Neutrophil (primary cell): ENCODE data around the gene ZNF813.
"Not testable (repeated sequence)": the region's sequence is repeated elsewhere in the genome, so short reads cannot be mapped to it uniquely, and the experiment has no call there.

Experiments used
- H3K27ac ChIP-seq: fragments of 200-600 bp; sonication (generic); 2 replicates; pipeline ENCODE4 v1.5.1; 2016; ENCODE audit warnings: mild to moderate bottlenecking, moderate library complexity
- H3K27me3 ChIP-seq: fragments of 200-600 bp; sonication (generic); 2 replicates; pipeline ENCODE4 v1.6.0; 2016; ENCODE audit warnings: mild to moderate bottlenecking
- H3K36me3 ChIP-seq: fragments of 200-600 bp; sonication (generic); 2 replicates; pipeline ENCODE4 v1.5.1; 2017
- H3K4me1 ChIP-seq, 2 experiments: fragments of 200-600 bp in 1 of 2; sonication (generic) in 1 of 2; 1 replicate in 1 of 2; 2 replicates in 1 of 2; pipeline versions ENCODE4 v1.5.1 to v1.6.1; 2013 to 2016; ENCODE audit warnings: low read depth in 1 of 2, low read length in 1 of 2, mild to moderate bottlenecking in 1 of 2, moderate library complexity in 1 of 2; ENCODE audit not compliant: control insufficient read depth in 1 of 2, insufficient read depth in 1 of 2
- H3K4me3 ChIP-seq, 2 experiments: fragments of 200-600 bp in 1 of 2; sonication (generic) in 1 of 2; 1 replicate in 1 of 2; 2 replicates in 1 of 2; pipeline ENCODE4 v1.5.1; 2013 to 2016; ENCODE audit warnings: low read depth in 1 of 2, low read length in 1 of 2, mild to moderate bottlenecking in 1 of 2, moderate library complexity in 1 of 2
- H3K9me3 ChIP-seq: fragments of 200-600 bp; sonication (generic); 2 replicates; pipeline ENCODE4 v1.5.1; 2016
- CTCF ChIP-seq: fragments of 200-600 bp; sonication (generic); IDR thresholded peaks from 2 replicates; pipeline ENCODE4 v1.5.1; 2016; ENCODE audit warnings: antibody characterized with exemption

Gene ZNF813

DNA sequence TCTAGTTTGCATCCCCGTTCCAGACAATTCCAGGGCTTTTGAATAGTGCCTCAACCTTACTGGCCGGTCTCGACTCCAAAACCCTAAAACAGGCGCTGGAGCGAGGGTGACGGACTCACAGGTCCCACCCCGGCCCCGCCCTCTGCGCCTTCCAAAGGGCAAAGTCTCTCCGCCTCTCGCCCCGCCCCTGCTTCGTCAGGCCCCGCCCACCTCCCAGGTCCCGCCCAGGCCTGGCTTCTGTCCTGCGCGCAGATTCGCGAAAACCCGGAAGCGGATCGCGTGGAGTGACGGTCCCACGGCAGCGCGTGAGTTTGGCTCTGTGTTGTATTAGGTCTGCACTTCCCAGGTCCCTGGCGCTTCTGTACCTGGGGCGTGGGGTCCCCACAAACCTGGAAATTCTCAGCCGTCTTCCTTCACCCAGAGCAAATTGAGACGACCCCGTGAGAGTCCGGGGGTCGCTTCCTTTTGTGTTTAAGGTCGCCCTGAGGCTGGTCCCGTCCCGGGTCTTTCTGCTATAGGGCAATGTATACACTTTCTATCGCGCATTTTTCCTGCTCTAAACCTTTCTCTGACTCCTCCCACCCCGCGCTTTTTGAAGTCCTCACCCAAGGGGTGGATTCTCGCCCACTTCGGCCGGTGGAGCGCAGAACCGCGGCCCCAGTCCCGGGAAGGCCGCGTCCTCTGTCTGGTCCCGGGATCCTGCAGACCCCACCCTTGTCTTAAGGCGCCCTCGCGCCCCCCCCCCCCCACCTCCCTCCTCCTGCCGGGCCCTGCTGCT, at the start of gene ZNF813:
Gene ZNF813, plus strand, starts transcription at position 249 of the 778 bp plus-strand sequence. CDS start 16,090 bp downstream, outside the sequence.
- H3K36me3 ChIP-seq: no peaks in the 10 kb centered on the region
- peaks cover 45% of the 10 kb centered on the region for H3K27me3 ChIP-seq
- TF ChIP-seq CTCF: no peak
- peak within 1 kb of the TSS; percentile 57 for H3K27ac ChIP-seq
- peak within 1 kb of the TSS; percentile 73 to 76 for H3K4me3 ChIP-seq
- peaks cover 13 to 18% of the 10 kb centered on the region in 2 experiments for H3K4me1 ChIP-seq
- peaks cover 4% of the 10 kb centered on the region for H3K9me3 ChIP-seq

- H3K27me3 ChIP-seq, H3K9me3 ChIP-seq, H3K4me1 ChIP-seq, H3K27ac ChIP-seq, H3K36me3 ChIP-seq, H3K4me3 ChIP-seq: not testable (repeated sequence)
Observed at GRCh38 chr19:53420520-53421315, 46.8 kb upstream of the ZNF813 start.

GRCh38 chr19:53422551-53422950, 45.0 kb upstream of the ZNF813 start:
- Histone ChIP-seq H3K4me1 (no peaks in the 10 kb centered on the region), H3K27me3 (no peaks in the 10 kb centered on the region), H3K4me3 (no peak overlapping the region), H3K9me3 (peaks cover 9% of the 10 kb centered on the region), H3K36me3 (no peaks in the 10 kb centered on the region), H3K27ac (no peak overlapping the region)
- TF ChIP-seq CTCF: no peak

GRCh38 chr19:53423074-53423473, 44.5 kb upstream of the ZNF813 start:
- H3K36me3 ChIP-seq, H3K4me3 ChIP-seq, H3K9me3 ChIP-seq, H3K4me1 ChIP-seq, H3K27me3 ChIP-seq, H3K27ac ChIP-seq: not testable (repeated sequence)

DNA sequence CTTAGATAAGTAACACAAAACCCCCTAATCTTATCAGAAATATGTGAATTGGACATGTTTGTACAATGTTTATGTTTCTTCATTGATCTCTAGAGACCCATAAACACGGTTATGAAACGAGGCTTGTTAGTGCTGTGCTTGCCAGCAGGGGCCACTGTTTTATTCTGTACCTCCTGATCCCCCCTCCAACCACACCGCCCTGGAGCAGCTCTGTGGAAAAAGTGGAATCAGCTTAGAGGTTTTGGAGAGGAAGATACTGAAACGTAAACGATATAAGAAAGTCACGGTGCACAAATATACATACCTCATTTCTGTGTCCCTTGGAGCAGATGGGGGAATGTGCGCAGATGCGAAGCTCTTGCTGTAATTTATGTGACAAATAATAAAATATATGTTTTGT, 43.9 kb upstream of the ZNF813 start:
- not testable (repeated sequence) for H3K36me3 ChIP-seq, H3K27ac ChIP-seq, H3K9me3 ChIP-seq, H3K4me1 ChIP-seq, H3K27me3 ChIP-seq, H3K4me3 ChIP-seq

DNA sequence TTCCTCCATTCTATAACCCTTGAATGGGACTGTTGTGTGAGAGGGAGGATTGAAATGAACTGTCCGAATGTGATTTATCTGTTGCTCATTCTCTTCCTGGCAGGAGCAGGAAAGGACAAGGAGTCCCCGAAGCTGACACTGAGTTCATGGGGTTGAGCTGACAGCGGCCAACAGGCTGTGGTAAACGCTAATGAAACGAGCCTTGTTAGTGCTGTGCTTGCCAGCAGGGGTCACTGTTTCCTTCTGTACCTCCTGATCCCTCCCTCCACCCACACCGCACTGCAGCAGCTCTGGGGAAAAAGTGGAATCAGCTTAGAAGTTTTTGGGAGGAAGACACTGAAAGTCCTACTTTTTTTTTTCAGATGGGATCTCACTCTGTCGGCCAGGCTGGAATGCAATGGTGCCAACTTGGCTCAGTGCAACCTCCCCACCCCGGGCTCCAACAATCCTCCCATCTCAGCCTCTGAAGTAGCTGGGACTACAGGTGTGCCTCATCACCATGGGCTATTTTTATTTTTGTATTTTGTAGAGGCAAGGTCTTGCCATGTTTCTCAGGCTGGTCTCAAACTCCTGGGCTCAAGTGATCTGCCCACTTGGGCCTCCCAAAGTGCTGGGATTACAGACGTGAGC, 42.5 kb upstream of the ZNF813 start:
- TF ChIP-seq CTCF: peak; percentile 82
- H3K4me3 ChIP-seq: no peak overlapping the region

More for the DNA sequence above, 42.5 kb upstream of the ZNF813 start:
- Histone ChIP-seq H3K4me1 (no peaks in the 10 kb centered on the region), H3K27ac (no peak overlapping the region), H3K27me3 (peaks cover under 1% of the 10 kb centered on the region), H3K36me3 (no peaks in the 10 kb centered on the region), H3K9me3 (no peaks in the 10 kb centered on the region)
